NCI-H146 (cell line): ENCODE measurements around the gene SMLR1.

Experiments
- DNase-seq: peaks from one replicate; lab custom pipeline; 2025; lab: John Stamatoyannopoulos, UW

Gene SMLR1

DNA sequence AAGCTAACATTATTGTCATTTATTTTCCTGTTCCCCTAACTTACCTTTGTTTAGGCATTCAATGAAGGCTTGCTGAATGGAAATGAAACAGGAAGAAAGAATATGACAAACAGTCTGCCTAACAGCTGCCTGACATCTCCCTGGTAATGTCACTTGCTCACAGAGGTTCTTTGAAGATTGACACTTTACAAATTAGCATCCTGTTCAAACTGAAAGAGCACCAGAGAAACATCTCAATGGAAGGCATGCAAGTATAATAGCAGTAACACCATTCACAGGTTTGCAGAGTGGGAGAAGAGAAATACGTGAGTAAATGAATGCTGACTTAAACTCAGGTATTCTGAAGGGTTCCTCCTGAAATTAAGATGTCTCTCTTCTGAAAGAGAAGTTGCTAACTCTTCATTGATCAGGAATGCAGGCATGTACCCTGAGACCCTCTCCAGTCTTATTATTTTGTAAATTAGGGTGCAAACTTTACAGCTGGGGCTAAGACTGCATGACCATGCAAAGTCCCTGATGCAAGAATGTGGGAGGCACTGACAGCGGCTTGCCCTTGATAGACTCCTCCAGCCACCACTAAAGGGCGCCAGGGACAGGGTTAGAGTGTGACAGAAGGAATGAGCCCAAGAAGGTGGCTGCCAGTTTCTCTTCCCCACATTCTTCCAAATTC lies 1.3 kb upstream of the SMLR1 start:
- no peak for DNase-seq

DNA sequence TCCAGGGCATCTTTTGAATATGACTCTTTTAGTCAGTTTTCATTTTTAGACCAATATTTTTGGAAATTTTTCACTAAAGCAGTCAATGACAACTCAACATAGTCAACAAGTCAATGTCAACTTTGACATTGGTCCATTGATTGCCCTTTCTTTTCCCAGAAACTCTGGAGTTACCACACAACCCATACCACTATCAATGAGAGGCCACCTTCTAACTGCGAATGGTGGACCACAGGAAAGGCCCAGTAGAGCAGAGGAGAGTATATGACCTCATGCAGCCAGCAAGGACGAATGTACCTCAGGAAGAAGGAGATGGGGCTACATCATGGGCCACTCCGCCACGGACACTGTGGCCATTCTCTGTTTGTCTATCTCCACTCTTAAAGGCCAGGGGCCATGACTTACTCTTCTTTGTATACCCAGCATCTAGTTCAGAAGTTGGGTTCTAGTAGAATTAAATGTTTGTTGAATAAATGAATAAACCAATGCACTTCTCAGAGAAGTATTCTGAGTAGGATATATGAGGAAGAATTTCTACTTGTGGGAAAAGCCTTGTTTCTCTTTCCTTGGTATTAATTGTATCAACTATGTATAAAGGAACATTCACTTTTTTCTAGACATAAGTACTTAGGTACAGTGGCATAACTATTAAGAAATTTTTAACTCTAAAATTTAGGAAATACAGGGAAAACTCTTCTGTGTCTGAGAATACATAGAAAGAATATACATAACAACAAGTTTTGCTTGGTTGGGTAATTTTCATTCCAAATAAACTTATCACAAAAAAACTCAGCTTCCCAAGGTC lies 562 bp upstream of the SMLR1 start:
- DNase-seq = no peak

DNA sequence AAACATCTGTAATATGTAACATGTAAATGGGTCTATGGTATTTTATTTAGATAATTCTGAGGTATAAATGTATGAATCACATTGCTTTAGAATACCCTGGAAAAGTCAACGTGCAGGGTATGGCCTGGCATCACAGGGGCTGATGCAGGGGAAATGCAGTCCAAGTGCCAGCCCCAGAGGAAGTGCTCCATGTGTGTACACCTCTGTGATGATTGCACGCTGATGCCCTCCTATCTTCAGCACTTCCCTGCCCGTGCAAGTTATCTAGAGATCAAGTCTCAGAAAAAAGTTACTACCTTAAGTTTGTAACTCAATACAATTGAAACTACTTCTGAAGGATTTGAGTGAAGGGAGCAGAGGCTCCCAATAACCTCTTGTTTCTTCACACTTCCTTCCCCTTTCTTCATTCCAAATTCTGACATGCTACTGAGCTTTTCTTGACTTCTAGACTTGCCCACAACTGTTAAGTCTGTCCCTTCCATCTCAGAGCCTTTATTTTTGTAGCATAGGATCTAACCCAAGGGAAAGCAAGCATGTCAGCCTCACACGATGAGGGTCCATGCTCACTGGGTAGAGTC lies 2.2 kb downstream of the SMLR1 start:
- no peak for DNase-seq

DNA sequence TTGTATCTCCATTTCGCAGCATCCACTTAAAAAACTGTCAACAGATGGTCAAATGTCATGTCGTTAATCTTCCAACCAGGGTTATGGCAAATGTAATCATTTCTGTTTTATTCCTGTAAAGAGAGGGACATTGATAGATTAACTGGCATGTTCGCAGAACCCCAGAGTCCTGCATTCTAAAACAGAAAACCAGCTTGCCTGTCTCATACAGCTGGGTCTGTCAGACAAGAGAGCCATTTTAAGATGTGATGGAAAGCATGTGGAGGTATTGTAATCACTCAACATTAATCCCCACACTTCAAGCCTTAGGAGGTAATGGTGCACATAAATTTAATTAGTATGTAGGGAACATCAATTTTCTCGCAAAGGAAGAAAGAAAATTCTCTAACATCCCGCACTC lies 4.4 kb downstream of the SMLR1 start:
- no peak for DNase-seq

DNA sequence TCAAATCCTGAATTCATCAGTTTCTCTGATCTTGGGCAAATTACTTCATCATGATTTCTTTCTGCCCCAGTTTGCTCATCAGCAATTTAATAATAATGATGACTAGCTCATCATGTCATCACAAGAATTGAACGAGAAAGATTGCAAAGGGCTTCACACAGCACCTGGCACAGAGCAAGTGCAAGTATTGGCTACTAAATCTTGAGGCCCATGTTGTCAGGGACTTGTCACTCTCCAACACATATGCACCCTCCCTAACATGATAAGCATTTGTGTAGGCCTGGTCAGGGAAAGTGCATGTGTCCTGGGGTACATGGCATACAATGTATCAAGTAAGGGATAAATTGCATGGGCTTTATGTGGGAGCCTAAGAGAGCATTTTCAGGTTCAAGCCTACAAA lies 6.4 kb downstream of the SMLR1 start:
- DNase-seq = no peak

DNA sequence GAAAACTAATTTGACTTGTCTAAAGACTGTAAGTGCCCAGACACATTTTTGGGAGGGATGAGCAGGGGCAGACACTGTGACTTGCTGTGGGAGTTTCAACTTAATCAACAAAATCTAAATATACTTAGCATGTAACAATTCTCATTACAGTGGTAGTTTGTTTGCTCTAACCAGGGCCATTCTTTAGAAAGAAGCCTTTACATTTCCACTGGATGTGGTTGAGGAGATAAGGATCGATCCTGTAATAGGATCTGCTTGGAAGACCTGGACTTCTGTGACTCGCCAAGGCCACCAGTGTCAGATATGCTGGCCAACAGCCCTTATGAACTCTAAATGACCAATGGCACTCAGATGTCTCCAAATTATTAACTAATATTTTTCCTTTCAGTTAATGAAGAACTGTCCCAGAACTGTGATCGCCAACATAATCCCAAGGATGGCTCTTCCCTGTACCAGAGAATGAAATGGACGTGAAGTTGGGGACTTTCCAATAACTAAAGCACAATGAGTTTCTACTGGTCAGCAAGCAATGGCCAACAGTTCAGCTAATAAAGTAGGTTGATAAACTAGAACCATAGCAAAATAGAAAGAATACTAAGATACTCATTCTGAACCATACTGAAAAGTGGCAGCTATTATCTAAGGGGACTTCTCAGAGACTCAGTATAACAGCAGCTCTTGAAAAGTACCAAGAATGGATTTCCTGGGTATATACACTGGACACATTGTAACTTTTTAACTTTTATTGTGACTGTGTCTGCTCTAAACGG lies 7.5 kb downstream of the SMLR1 start:
- DNase-seq = no peak

DNA sequence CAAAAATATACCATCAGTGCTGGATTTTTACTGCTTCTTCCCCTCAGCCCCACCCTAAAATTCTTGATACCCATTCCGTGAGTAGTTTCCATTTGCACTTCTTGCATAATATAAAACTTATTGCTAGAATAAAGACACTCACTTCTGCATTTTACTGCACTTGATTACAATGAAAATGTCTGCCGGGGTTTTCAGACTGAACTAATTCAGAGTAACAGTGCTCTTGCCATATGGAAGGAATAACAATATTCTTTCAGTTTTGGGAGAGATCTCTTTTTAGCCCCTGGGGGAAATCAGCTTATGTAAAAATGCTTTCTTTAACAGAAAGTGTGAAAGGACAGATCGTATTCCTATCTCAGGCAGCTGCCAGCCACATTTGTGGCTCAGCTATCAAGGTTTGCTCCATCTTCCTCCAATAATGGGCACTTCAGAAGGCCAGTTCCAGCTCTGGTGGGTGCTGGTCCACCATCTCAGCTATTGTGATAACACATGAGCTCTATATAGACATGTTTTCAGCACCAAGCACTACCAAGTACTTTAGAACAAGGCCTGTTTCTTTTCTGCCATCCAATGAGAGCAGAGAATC lies 8.9 kb downstream of the SMLR1 start:
- no peak for DNase-seq

DNA sequence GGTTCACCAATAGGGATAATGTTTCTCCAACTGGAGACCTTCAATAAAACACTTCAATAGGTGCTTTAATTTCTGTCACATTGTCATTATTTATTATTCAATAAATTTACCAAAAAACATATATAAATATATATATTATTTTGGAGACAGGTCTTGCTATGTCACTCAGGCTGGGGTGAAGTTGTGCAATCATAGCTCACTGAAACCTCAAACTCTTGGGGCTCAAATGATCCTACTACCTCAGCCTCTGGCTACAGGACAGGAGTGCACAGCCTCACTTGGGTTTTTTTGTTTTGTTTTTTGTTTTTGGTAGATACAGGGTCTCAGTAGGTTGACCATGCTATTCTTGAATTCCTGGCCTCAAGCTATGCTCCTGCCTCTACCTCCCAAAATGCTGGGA lies 9.9 kb downstream of the SMLR1 start:
- no peak for DNase-seq

DNA sequence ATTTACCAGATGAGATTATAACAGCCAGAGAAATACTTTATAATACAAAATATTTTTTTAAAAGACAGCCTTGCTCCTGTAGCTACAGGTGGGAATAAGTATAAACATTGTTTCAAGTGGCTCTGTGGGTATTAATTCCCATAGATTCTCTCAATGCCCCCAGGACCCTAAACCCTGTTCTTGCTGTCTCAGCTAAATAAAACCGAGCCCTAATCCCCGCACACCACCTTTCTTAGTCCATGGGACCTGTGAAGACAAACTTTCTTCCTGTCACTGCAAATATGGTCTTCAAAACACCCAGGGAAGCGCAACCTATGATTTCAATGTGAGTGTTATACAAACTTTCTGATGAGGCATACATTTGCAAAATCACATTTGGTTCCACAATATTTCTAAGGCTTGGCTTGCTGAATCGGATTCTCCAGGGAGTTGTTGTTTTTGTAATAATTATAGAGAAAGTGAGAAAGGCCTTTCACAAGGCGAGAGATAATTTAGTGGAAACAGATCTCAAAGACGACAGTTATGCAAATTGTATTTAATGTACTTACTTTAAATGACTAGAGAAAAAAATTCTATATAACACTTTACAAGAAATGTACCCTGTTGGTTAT lies 11.1 kb downstream of the SMLR1 start:
- DNase-seq = no peak

DNA sequence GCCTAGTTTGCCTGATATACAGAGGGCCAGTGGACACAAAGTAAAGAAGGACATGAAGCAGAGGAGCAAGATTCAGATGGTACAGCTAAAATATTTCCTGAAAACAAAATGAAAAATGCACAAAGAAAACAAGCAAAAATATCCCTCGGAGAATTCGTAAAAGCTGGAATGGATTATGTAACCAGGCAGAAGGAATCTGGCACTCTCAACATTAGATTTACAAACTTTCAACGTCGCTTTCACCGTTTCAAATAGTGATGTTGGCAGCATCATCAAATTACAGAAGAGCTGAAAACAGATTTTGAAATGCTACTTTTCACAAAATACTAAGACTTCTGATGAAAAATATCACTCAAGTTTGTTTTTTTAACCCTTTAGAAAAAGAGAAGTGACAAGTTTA lies 11.7 kb downstream of the SMLR1 start:
- DNase-seq = no peak

DNA sequence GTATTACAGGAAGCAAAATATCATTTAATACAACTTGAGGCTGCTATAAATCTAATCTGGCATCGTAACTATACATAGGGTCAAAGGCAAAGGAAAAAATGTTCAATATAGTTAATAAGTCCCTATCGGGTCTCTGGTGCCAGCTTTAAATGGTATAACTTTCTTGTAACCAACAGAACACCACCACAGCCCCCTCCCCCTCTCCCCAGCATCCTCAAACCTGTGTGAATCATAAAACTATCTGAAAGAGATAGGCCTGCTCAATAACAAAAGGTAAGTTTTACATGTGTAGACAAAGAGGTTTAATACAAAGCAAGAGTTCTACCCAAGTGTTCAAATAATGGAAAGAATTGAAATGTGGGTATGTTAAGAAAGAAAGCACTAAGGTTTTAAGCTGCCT lies 12.2 kb downstream of the SMLR1 start:
- no peak for DNase-seq

DNA sequence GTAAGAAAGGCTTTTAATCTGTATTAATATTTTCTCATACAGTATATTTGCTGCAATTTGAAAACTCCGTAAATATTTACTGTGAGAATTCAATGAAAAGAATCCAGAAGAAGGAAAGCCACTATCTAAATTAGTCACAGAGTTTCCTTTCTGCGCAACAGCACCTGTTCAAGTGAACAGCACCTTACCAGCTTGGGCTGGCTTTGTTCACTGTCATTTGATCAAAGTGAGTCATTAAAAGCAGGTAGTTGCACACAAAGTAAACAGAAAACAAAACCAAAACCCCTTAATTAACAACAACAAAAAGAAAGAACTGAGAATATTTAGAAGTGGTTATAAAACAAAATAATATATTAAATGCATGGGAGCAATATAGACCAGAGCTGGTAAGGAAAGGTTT lies 12.8 kb downstream of the SMLR1 start:
- DNase-seq = peak; percentile 25

DNA sequence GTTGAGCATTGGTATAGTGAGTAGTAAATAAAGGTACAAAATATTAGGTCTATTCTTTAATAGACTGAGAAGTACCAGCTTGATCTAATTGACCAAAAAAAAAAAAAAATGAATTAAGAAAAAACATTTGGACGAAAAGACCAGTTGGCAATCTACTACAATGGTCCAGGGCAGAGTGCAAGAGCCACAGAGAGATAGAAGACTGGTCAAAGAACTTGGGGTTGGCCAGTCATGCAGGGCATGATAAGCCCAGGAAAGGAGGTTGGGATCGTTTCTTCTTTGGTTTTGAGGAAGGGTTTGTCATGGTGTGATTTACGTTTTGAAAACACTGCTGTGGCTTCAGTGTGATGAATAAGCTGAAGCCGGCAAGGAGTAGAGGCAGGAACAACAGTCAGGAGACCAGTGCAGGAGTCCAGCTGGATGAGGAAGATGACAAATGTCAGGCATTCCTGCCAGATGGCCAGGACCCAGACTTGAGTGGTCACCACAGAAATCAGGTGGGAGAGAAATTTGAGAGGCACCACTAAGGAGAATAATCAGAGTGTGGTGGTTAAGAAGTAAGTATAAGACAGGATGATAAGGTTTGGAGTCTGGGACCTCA lies 14.0 kb downstream of the SMLR1 start:
- DNase-seq = no peak

DNA sequence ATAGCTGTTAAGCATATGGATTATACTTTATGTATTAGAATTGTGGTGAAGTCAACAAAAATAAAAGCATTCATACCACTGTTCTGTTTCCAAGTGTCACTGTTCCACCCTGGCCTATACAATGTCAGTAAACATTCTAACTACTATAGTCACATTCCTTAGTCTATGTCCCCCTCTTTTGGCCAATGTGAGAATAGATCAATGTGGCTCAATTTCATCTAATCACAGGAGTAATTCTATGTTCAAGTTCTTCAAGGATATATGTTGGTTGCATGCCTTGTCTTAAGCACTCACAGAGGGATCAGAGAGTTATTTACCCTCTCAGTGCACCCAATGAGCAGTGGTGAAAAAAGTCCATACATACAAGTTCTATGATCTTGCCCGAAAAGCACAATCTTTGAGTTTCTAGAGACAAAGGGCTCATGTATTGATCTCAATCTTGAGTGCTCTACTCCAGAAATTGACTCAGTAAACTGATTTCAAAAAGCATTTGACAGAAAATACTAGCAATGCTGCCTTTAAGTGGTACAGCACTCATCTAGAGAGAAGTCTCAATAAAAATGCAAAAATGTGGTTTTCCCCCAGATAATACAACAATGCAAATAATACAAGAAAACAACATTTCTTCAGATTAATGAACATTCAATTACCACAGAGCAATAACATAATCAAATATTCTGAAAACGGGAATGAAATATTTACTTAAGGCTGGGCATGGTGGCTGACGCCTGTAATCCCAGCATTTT lies 16.5 kb downstream of the SMLR1 start:
- DNase-seq = peak; percentile 36

DNA sequence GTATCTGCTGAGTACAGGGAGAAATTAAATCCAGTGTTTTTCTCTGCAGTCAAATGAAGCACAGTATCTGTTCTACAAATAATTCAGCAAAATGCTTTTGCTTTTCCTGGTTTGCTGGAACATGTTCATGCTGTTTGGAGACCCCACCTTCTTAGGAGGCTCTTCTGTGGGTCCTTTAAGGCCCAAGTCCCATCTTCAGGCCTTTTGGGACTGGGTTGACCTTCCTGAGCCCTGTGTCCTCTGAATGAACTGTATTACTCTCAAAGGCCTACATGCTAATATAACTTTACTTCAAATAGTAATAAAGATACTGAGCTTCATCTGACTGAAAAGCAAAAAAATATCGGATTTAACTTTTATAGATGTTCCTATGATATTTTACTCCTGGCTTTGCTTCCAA lies 19.3 kb downstream of the SMLR1 start:
- no peak for DNase-seq

DNA sequence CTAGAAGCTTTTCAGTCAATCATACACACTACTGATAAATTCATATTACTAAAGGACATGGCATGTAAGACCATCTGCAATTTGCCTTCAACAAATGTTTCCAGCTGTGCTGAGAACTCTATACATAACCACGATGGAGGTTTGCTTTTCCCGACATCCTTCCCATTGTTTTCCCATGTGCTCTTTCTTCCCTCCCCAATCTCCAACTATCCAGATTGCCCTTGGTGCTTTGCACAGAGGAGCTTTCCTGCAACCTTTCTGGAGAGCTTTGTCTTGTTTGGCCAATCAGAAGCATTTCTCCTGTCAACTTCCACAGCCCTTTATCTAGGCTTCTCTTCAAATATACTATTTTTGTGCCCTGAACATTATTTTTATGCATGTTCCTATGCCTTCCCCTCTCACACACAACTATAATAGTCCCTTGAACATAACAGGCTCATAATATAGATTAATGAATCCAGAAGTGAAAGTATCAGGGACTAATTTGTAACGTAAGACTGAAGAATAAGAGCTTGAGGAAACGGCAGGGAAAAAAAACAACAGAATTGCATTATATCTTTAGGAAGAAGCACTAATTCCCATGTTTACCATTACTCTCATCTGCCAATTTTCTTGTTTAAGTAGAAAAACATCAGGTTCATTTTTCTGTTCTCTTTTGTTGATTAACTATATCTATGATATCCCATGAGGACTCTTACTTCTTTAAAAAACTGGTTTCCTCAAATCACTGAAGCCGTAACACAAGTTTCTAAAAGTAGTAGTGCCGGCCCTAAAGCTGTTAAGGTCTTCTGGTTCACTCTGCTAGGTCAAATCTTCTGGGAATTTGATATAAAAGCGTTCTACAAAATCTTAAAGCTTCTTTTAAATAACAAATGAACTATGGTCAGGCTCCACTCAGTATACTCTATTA lies 20.1 kb downstream of the SMLR1 start:
- DNase-seq = no peak

DNA sequence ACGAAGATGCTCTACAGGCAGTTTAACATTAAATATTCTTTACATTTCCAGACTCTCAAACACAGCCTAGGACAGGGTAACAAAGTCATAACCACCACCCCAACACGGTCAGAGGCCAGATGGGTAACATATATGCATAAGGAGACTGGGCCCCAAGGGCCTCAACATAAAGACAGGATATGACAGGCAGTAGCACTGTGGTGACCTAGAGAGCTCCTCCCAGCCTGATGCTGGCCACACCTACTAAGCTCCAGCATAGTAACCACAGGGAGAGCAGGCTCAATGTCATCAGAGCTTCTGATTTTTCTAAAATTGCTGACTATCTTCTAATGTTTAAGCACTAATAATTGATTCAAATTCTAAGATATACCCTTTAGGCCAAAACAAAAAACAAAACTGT lies 21.7 kb downstream of the SMLR1 start:
- DNase-seq = no peak

DNA sequence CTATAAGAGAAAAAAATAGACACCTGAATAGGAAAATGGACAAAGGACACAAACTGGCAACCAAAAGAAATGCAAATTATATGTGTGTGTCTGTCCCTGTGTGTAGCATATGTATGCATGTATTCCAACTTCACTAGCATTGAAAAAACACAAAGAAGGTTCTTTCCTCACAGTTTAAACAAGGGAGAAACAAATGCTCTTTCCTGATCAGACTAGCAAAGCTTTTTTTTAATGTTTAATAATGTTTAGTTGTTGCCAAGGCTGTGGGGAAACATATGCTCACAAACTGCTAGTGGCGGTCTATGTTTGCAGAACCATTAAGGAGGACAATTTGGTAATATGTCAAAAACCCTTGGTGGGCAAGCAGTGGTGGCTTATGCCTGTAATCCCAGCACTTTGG lies 22.4 kb downstream of the SMLR1 start:
- DNase-seq = no peak

DNA sequence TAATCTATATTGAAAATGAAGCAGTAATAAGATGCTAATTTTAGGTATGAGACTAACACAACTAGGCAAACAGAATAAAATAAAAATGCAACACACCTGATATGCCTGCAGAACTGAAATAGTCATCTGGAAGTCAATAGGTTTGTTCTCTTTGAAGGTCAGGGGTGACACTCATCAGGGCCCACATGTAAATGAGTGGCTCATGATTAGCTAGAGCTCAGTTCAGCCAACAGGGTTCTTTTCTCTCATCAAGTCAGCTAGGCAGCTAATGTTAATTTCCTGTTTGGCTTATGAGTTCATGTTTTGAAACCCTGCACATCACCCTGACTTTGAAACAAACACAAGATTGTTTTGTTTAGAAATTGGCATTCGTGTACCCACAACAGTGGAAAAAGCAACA lies 23.8 kb downstream of the SMLR1 start:
- DNase-seq = no peak
